Spleen (tissue), 11 donors: ENCODE data around the gene DUSP5. TPM values are rescaled to one million over a fixed set of nuclear protein-coding genes. Genes with fewer than 3 reads are reported as not detected.

ENCODE experiments used
- DNase-seq: peaks from one replicate; pipeline ENCODE4 v3.0.0-alpha.2; 2020
- H3K27ac ChIP-seq, 8 donors: fragments of 200-600 bp; sonication (generic) in 7 of 8; 1 replicate in 4 of 8; 2 replicates in 4 of 8; pipeline versions ENCODE4 v1.5.0 to v1.8.0; 2016 to 2021; ENCODE audit warnings: inconsistent platforms in 4 of 8, mild to moderate bottlenecking in 4 of 8, moderate library complexity in 1 of 8
- H3K27me3 ChIP-seq, 7 donors: fragments of 200-600 bp; sonication (generic) in 6 of 7; replicated peaks in 1 of 7; 1 replicate in 4 of 7; 2 replicates in 3 of 7; pipeline versions ENCODE4 v1.5.0 to v1.8.0; 2016 to 2021; ENCODE audit warnings: inconsistent platforms in 3 of 7, mild to moderate bottlenecking in 1 of 7
- H3K36me3 ChIP-seq, 6 donors: fragments of 200-600 bp; sonication (generic) in 5 of 6; 1 replicate in 4 of 6; 2 replicates in 2 of 6; pipeline versions ENCODE4 v1.5.0 to v1.8.0; 2016 to 2021; ENCODE audit warnings: inconsistent platforms in 2 of 6
- H3K4me1 ChIP-seq, 6 donors: fragments of 200-600 bp; sonication (generic) in 5 of 6; 1 replicate in 3 of 6; 2 replicates in 3 of 6; pipeline versions ENCODE4 v1.5.0 to v1.8.0; 2016 to 2021; ENCODE audit warnings: inconsistent platforms in 3 of 6
- H3K4me3 ChIP-seq, 8 donors: fragments of 200-600 bp; sonication (generic) in 7 of 8; 1 replicate in 4 of 8; 2 replicates in 4 of 8; pipeline versions ENCODE4 v1.5.0 to v1.8.0; 2016 to 2021; ENCODE audit warnings: inconsistent platforms in 4 of 8, mild to moderate bottlenecking in 4 of 8, moderate library complexity in 2 of 8
- H3K9me3 ChIP-seq, 8 donors: fragments of 200-600 bp; sonication (generic) in 7 of 8; 1 replicate in 4 of 8; 2 replicates in 4 of 8; pipeline versions ENCODE4 v1.5.0 to v1.8.0; 2016 to 2021; ENCODE audit warnings: inconsistent platforms in 4 of 8
- POLR2A ChIP-seq, 3 donors: fragments of 450-650 bp; IDR thresholded peaks; one replicate each; pipeline ENCODE4 v1.5.1; 2017; ENCODE audit warnings: antibody characterized with exemption in 3 of 3, mild to moderate bottlenecking in 1 of 3
- POLR2AphosphoS5 ChIP-seq, 3 donors: sonication (generic); formaldehyde crosslinking; IDR thresholded peaks; one replicate each; pipeline ENCODE4 v1.5.1; 2017; ENCODE audit warnings: antibody characterized with exemption in 3 of 3
- WGBS, 5 donors: extraction: QIAGEN DNeasy Blood & Tissue Kit in 3 of 5; methylation state at CpG; one replicate each; pipeline versions ENCODE4 v1.1.5 to v1.1.7; 2013 to 2018; 5-methylcytosine and 5-hydroxymethylcytosine counted together
- intact Hi-C: fragments of 100-400 bp; cut with DNase I; formaldehyde crosslinking; loops from one replicate; pipeline ENCODE4 v1.15.0; 2023; ENCODE audit warnings: low total_unique reads
- polyA plus RNA-seq, 3 donors: library from polyadenylated mRNA; stranded (reverse); fragments of 200-250 nt; gene quantifications; one replicate each; pipeline ENCODE4 v1.2.1, GENCODE V29; 2013
- total RNA-seq, 7 donors: library from RNA; depleted of rRNA in 3 of 7; stranded (reverse); fragments of >200 nt in 3 of 7; fragmentation: NEBNext Ultra II Directional in 4 of 7; extraction: Animal tissue kit (Norgen Biotek cat#: 25700) in 4 of 7; gene quantifications; one replicate each; pipeline versions ENCODE4 v1.1.0 to v1.2.1, GENCODE V29; 2016 to 2021
- TF ChIP-seq, protein P1 (sequence below), 11 experiments: fragments of 200-600 bp in 7 of 11; fragments of 450-650 bp in 4 of 11; sonication (generic) in 4 of 11; IDR thresholded peaks in 8 of 11; conservative IDR thresholded peaks in 3 of 11; 1 replicate in 7 of 11; 2 replicates in 4 of 11; pipeline versions ENCODE4 v1.4.0 to v1.8.0; 2016 to 2021; ENCODE audit warnings: antibody characterized with exemption in 11 of 11, inconsistent platforms in 4 of 11, mild to moderate bottlenecking in 1 of 11
- donor health status: healthy with polysubstance abuse.
- donor health status: DM: no; HTN: no; CAD: no; lungs with moderate emphysema.
- donor health status: DM: no; HTN: no; CAD: no.
- donor health status: Bipolar disorder and iron deficiency.
- donor health status: healthy.
- donor health status: DM: no; HTN: no; CAD: no.
- donor health status: DM: yes; HTN: yes; CAD: no.

Gene DUSP5
- total and polyA plus RNA-seq, 10 donors = 9.7 to 71.8 (median 30.6) TPM

GRCh38 chr10:110487411-110488331, 10.0 kb upstream of the DUSP5 start:
- DNase-seq = no peak
- H3K36me3 ChIP-seq = no peaks in the 10 kb centered on the region
- intact Hi-C loops = no loop called here
- WGBS, 5 donors = 85 to 91% (median 85%) methylated on average over 6 of the region's 6 CpGs
- no peaks in the 10 kb centered on the region for H3K9me3 ChIP-seq
- H3K4me3 ChIP-seq = no peak overlapping the region
- H3K27ac ChIP-seq = peak overlapping the region in 4 of 8 donors; percentile 3 to 41 (median 34)
- TF ChIP-seq, protein P1, sequence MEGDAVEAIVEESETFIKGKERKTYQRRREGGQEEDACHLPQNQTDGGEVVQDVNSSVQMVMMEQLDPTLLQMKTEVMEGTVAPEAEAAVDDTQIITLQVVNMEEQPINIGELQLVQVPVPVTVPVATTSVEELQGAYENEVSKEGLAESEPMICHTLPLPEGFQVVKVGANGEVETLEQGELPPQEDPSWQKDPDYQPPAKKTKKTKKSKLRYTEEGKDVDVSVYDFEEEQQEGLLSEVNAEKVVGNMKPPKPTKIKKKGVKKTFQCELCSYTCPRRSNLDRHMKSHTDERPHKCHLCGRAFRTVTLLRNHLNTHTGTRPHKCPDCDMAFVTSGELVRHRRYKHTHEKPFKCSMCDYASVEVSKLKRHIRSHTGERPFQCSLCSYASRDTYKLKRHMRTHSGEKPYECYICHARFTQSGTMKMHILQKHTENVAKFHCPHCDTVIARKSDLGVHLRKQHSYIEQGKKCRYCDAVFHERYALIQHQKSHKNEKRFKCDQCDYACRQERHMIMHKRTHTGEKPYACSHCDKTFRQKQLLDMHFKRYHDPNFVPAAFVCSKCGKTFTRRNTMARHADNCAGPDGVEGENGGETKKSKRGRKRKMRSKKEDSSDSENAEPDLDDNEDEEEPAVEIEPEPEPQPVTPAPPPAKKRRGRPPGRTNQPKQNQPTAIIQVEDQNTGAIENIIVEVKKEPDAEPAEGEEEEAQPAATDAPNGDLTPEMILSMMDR (IDR thresholded peaks at IDR 0.05 in 8 of 11, conservative IDR thresholded peaks at IDR 0.05 in 3 of 11) = no peak
- TF ChIP-seq POLR2AphosphoS5 (IDR thresholded peaks at IDR 0.05) = no peak
- TF ChIP-seq POLR2A (IDR thresholded peaks at IDR 0.05) = no peak
- peaks cover 0 to 22% (median 0%) of the 10 kb centered on the region in 7 donors for H3K27me3 ChIP-seq
- peaks cover 0 to 25% (median 7%) of the 10 kb centered on the region in 6 donors for H3K4me1 ChIP-seq

DNA sequence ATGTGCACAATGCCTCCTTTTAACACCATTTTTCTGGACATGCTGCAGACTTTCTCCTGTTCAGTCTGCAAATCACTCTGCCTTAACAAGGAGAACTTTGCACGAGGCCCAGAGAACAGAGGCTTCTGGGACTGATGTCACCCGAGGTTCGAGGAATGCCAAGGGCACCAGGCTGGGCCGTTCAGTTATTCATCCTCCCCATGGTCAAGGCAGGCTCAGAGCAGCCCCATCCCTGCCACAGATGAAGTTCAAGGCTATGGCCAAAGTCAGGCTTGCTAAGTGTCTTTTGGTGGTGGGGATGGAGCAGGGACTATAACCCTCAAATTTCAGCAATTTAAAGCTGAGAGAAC, 9.4 kb upstream of the DUSP5 start:
- no peaks in the 10 kb centered on the region for H3K9me3 ChIP-seq
- H3K4me1 ChIP-seq = peaks cover 0 to 26% (median 7%) of the 10 kb centered on the region in 6 donors
- H3K27me3 ChIP-seq = peaks cover 0 to 22% (median 0%) of the 10 kb centered on the region in 7 donors
- TF ChIP-seq POLR2A (IDR thresholded peaks at IDR 0.05) (no peak), POLR2AphosphoS5 (IDR thresholded peaks at IDR 0.05) (no peak)
- TF ChIP-seq, protein P1 (IDR thresholded peaks at IDR 0.05 in 8 of 11, conservative IDR thresholded peaks at IDR 0.05 in 3 of 11) = no peak
- DNase-seq = no peak
- WGBS, 5 donors = 55 to 90% (median 73%) methylated on average over 2 to 4 of the region's 4 CpGs
- intact Hi-C loops = no loop called here
- H3K36me3 ChIP-seq = no peaks in the 10 kb centered on the region
- no peak overlapping the region for H3K4me3 ChIP-seq
- peak overlapping the region in 2 of 8 donors; percentile 33 to 41 for H3K27ac ChIP-seq

DNA sequence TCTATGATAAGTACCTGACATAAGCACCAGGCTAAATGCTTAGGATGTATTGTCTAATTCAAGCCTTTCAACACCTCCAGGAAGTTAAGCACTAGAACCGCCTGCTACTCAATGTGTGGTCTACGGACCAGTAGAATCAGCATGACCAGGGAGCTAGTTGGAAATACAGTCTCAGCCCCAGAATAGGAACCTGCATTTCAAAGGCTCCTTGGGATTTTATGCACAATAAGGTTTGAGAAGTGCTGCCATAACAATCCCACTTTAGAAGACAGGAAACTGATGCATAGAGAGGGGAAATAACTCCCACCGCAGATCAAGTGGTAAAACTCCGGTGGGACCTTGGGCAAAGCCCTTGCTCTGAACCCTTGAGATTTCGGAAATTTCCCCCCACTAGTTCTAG, 8.8 kb upstream of the DUSP5 start:
- WGBS, 5 donors = 21 to 63% (median 29%) methylated on average over 5 of the region's 5 CpGs
- no peak overlapping the region for H3K4me3 ChIP-seq
- TF ChIP-seq, protein P1 (IDR thresholded peaks at IDR 0.05 in 8 of 11, conservative IDR thresholded peaks at IDR 0.05 in 3 of 11) = no peak
- TF ChIP-seq POLR2A (IDR thresholded peaks at IDR 0.05) = no peak
- no peak for TF ChIP-seq POLR2AphosphoS5 (IDR thresholded peaks at IDR 0.05)
- intact Hi-C loops = no loop called here
- peaks cover 0 to 22% (median 0%) of the 10 kb centered on the region in 7 donors for H3K27me3 ChIP-seq
- peaks cover 0 to 26% (median 7%) of the 10 kb centered on the region in 6 donors for H3K4me1 ChIP-seq
- H3K9me3 ChIP-seq = no peaks in the 10 kb centered on the region
- no peaks in the 10 kb centered on the region for H3K36me3 ChIP-seq
- H3K27ac ChIP-seq = no peak overlapping the region
- DNase-seq = no peak

GRCh38 chr10:110490640-110491039, 7.1 kb upstream of the DUSP5 start:
- Histone ChIP-seq H3K9me3 (no peaks in the 10 kb centered on the region), H3K4me1 (peaks cover 0 to 30% (median 8%) of the 10 kb centered on the region in 6 donors), H3K27ac (no peak overlapping the region), H3K36me3 (no peaks in the 10 kb centered on the region), H3K27me3 (peaks cover 0 to 22% (median 0%) of the 10 kb centered on the region in 7 donors), H3K4me3 (no peak overlapping the region)
- WGBS, 5 donors = 81 to 94% (median 85%) methylated on average over 4 of the region's 4 CpGs
- no peak for DNase-seq
- intact Hi-C loops = no loop called here
- TF ChIP-seq, protein P1 (IDR thresholded peaks at IDR 0.05 in 8 of 11, conservative IDR thresholded peaks at IDR 0.05 in 3 of 11) = no peak
- no peak for TF ChIP-seq POLR2AphosphoS5 (IDR thresholded peaks at IDR 0.05)
- TF ChIP-seq POLR2A (IDR thresholded peaks at IDR 0.05) = no peak
